Activated naive CD8-positive, alpha-beta T cell treated with anti-CD3 and anti-CD28 coated beads, Interleukin-2, amount 10 ng/mL, durations not matched to agents 7 days and 5 days (primary cell): ENCODE data around the gene IREB2. TPM values are rescaled to one million over a fixed set of nuclear protein-coding genes. Genes with fewer than 3 reads are reported as not detected.
"Not testable (repeated sequence)": the region's sequence is repeated elsewhere in the genome, so short reads cannot be mapped to it uniquely, and the experiment has no call there.

Source experiments
- ATAC-seq: fragments of 150-1000 bp; cut with Tn5 transposase; one replicate; pipeline ENCODE4 v1.10.0; 2021; ENCODE audit warnings: low read depth, moderate library complexity
- POLR2A ChIA-PET: fragments of 350-600 bp; sonication (Branson Sonifier 250); formaldehyde crosslinking; loops from one replicate; lab custom pipeline; 2021; ENCODE audit warnings: antibody characterized with exemption; lab: Charles Lee
- DNase-seq: peaks from one replicate; pipeline ENCODE4 v3.0.0; 2021
- H3K27ac Mint-ChIP-seq: one replicate; pipeline ENCODE4 v1.8.0; 2022; ENCODE audit warnings: mild to moderate bottlenecking, mixed read lengths
- H3K27me3 Mint-ChIP-seq: one replicate; pipeline ENCODE4 v1.8.0; 2022; ENCODE audit warnings: mild to moderate bottlenecking, moderate library complexity, mixed read lengths
- H3K36me3 Mint-ChIP-seq: one replicate; pipeline ENCODE4 v1.8.0; 2021; ENCODE audit warnings: mild to moderate bottlenecking, mixed read lengths
- H3K4me1 Mint-ChIP-seq: one replicate; pipeline ENCODE4 v1.8.0; 2021; ENCODE audit warnings: mixed read lengths
- H3K4me3 Mint-ChIP-seq: one replicate; pipeline ENCODE4 v1.8.0; 2022; ENCODE audit warnings: mild to moderate bottlenecking, moderate library complexity, mixed read lengths
- H3K9me3 Mint-ChIP-seq: one replicate; pipeline ENCODE4 v1.8.0; 2021; ENCODE audit warnings: mixed read lengths
- total RNA-seq, 2 experiments: library from RNA; stranded (reverse); gene quantifications; one replicate each; pipeline ENCODE4 v1.2.3, GENCODE V29; 2021

Gene IREB2
- total RNA-seq, 2 experiments from 2014 or later = 60.6 to 61.4 TPM

- POLR2A ChIA-PET = no interaction called here
- Mint-ChIP-seq H3K36me3 (no peaks in the 10 kb centered on the region), H3K27ac (no peak overlapping the region), H3K4me3 (no peak overlapping the region), H3K4me1 (peaks cover 6% of the 10 kb centered on the region), H3K27me3 (peaks cover 22% of the 10 kb centered on the region), H3K9me3 (no peaks in the 10 kb centered on the region)
- DNase-seq = no peak
- no peak for ATAC-seq
These were observed 6.1 kb upstream of the IREB2 start for GRCh38 chr15:78431955-78432354.

GRCh38 chr15:78432664-78433063 lies 5.4 kb upstream of the IREB2 start:
- DNase-seq (no peak), ATAC-seq (no peak)
- Mint-ChIP-seq H3K36me3 (no peaks in the 10 kb centered on the region), H3K9me3 (no peaks in the 10 kb centered on the region), H3K27ac (no peak overlapping the region), H3K27me3 (peaks cover 22% of the 10 kb centered on the region), H3K4me1 (peaks cover 11% of the 10 kb centered on the region), H3K4me3 (no peak overlapping the region)
- POLR2A ChIA-PET = no interaction called here

GRCh38 chr15:78434134-78434533 lies 3.9 kb upstream of the IREB2 start:
- Mint-ChIP-seq H3K4me3 (no peak overlapping the region), H3K4me1 (peaks cover 14% of the 10 kb centered on the region), H3K27me3 (peaks cover 20% of the 10 kb centered on the region), H3K9me3 (no peaks in the 10 kb centered on the region), H3K36me3 (no peaks in the 10 kb centered on the region), H3K27ac (no peak overlapping the region)
- POLR2A ChIA-PET = no interaction called here
- DNase-seq (no peak), ATAC-seq (no peak)

- DNase-seq, ATAC-seq, H3K36me3 Mint-ChIP-seq, POLR2A ChIA-PET, H3K4me3 Mint-ChIP-seq, H3K27ac Mint-ChIP-seq, H3K9me3 Mint-ChIP-seq: not testable (repeated sequence)
- Mint-ChIP-seq H3K4me1 (peaks cover 18% of the 10 kb centered on the region), H3K27me3 (peaks cover 15% of the 10 kb centered on the region)
These were observed 3.3 kb upstream of the IREB2 start for GRCh38 chr15:78434711-78435110.

GRCh38 chr15:78437107-78437761 lies 782 bp upstream of the IREB2 start:
- H3K27ac Mint-ChIP-seq = peak overlapping the region; percentile 96
- DNase-seq (no peak), ATAC-seq (no peak)
- peaks cover 8% of the 10 kb centered on the region for H3K27me3 Mint-ChIP-seq
- POLR2A ChIA-PET = interaction anchor here (0.6 to 2.7 kb wide), 13 partner anchors 9 to 1055 kb away, joined by 3 to 27 read pairs (median 4); partner anchors contain the start of genes PSMA4 and SKIC8
- peaks cover 13% of the 10 kb centered on the region for H3K36me3 Mint-ChIP-seq
- H3K4me1 Mint-ChIP-seq = peaks cover 32% of the 10 kb centered on the region
- no peaks in the 10 kb centered on the region for H3K9me3 Mint-ChIP-seq
- peak overlapping the region; percentile 96 for H3K4me3 Mint-ChIP-seq

GRCh38 chr15:78438619-78439285 lies 736 bp downstream of the IREB2 start:
- Mint-ChIP-seq H3K27ac (peak overlapping the region; percentile 96), H3K4me1 (peaks cover 42% of the 10 kb centered on the region), H3K36me3 (peaks cover 21% of the 10 kb centered on the region), H3K27me3 (no peaks in the 10 kb centered on the region), H3K9me3 (no peaks in the 10 kb centered on the region), H3K4me3 (peak overlapping the region; percentile 96)
- POLR2A ChIA-PET = interaction anchor here (0.7 to 2.7 kb wide), 4 partner anchors 102 to 602 kb away, joined by 3 to 27 read pairs (median 13); partner anchors contain the start of genes PSMA4 and SKIC8
- DNase-seq (peak; percentile 37), ATAC-seq (no peak)

GRCh38 chr15:78440375-78441373 lies 2.7 kb downstream of the IREB2 start:
- Mint-ChIP-seq H3K4me1 (peaks cover 49% of the 10 kb centered on the region), H3K4me3 (peak overlapping the region; percentile 9), H3K9me3 (no peaks in the 10 kb centered on the region), H3K36me3 (peaks cover 31% of the 10 kb centered on the region), H3K27ac (no peak overlapping the region), H3K27me3 (no peaks in the 10 kb centered on the region)
- POLR2A ChIA-PET = no interaction called here
- DNase-seq (no peak), ATAC-seq (no peak)

- Mint-ChIP-seq H3K4me1 (peaks cover 43% of the 10 kb centered on the region), H3K27me3 (no peaks in the 10 kb centered on the region), H3K9me3 (no peaks in the 10 kb centered on the region), H3K4me3 (no peak overlapping the region), H3K27ac (no peak overlapping the region), H3K36me3 (peaks cover 46% of the 10 kb centered on the region)
- DNase-seq (no peak), ATAC-seq (no peak)
- POLR2A ChIA-PET = no interaction called here
These were observed 6.2 kb downstream of the IREB2 start for GRCh38 chr15:78444255-78444654.

- H3K27ac Mint-ChIP-seq = no peak overlapping the region
- DNase-seq = no peak
- POLR2A ChIA-PET = no interaction called here
- H3K36me3 Mint-ChIP-seq = peaks cover 41% of the 10 kb centered on the region
- H3K27me3 Mint-ChIP-seq = no peaks in the 10 kb centered on the region
- no peak overlapping the region for H3K4me3 Mint-ChIP-seq
- H3K4me1 Mint-ChIP-seq = peaks cover 32% of the 10 kb centered on the region
- ATAC-seq = no peak
- H3K9me3 Mint-ChIP-seq = no peaks in the 10 kb centered on the region
These were observed 7.9 kb downstream of the IREB2 start for GRCh38 chr15:78445875-78446274.

GRCh38 chr15:78446551-78446950 lies 8.5 kb downstream of the IREB2 start:
- ATAC-seq = no peak
- H3K4me1 Mint-ChIP-seq = peaks cover 27% of the 10 kb centered on the region
- H3K27me3 Mint-ChIP-seq = no peaks in the 10 kb centered on the region
- DNase-seq = no peak
- no peak overlapping the region for H3K27ac Mint-ChIP-seq
- no peaks in the 10 kb centered on the region for H3K9me3 Mint-ChIP-seq
- peaks cover 35% of the 10 kb centered on the region for H3K36me3 Mint-ChIP-seq
- POLR2A ChIA-PET = no interaction called here
- H3K4me3 Mint-ChIP-seq = no peak overlapping the region

- Mint-ChIP-seq H3K9me3 (no peaks in the 10 kb centered on the region), H3K4me3 (no peak overlapping the region), H3K27me3 (no peaks in the 10 kb centered on the region), H3K4me1 (peaks cover 29% of the 10 kb centered on the region), H3K36me3 (peaks cover 30% of the 10 kb centered on the region), H3K27ac (no peak overlapping the region)
- no peak for ATAC-seq
- POLR2A ChIA-PET = interaction anchor here (0.6 kb wide), 1 partner anchor 40 kb away, joined by 4 read pairs; no protein-coding TSS in a partner anchor
- DNase-seq = no peak
These were observed 10.6 kb downstream of the IREB2 start for GRCh38 chr15:78448441-78449219.

- Mint-ChIP-seq H3K4me3 (no peak overlapping the region), H3K36me3 (peaks cover 25% of the 10 kb centered on the region), H3K27me3 (no peaks in the 10 kb centered on the region), H3K4me1 (peaks cover 27% of the 10 kb centered on the region), H3K27ac (no peak overlapping the region), H3K9me3 (no peaks in the 10 kb centered on the region)
- DNase-seq = no peak
- POLR2A ChIA-PET = interaction anchor here (0.6 to 1.1 kb wide), 2 partner anchors 12 to 39 kb away, joined by 4 read pairs; no protein-coding TSS in a partner anchor
- no peak for ATAC-seq
These were observed 11.4 kb downstream of the IREB2 start for GRCh38 chr15:78449220-78449999.
